ENCODE results near the gene PPP1R9B.

Gene PPP1R9B

GRCh38 chr17:50187751-50188530, 37.5 kb upstream of the PPP1R9B start:
- peak; percentile 83 for DNase-seq (ENCODE audit: low read depth)

GRCh38 chr17:50187394-50187725, 36.9 kb upstream of the PPP1R9B start:
- DNase-seq (ENCODE audit: low read depth), result peak; percentile 87

- peak; percentile 74 for DNase-seq (ENCODE audit: low read depth)
These were observed 36.4 kb upstream of the PPP1R9B start for GRCh38 chr17:50186661-50187393.

GRCh38 chr17:50185631-50186471, 35.4 kb upstream of the PPP1R9B start:
- DNase-seq (ENCODE audit: low read depth), result peak; percentile 78

GRCh38 chr17:50184611-50185398, 34.3 kb upstream of the PPP1R9B start:
- peak; percentile 83 for DNase-seq (ENCODE audit: low read depth)

- DNase-seq (ENCODE audit: low read depth), result peak; percentile 60
These were observed 33.6 kb upstream of the PPP1R9B start for GRCh38 chr17:50184064-50184463.

- DNase-seq (ENCODE audit: low read depth), result peak; percentile 79
These were observed 33.0 kb upstream of the PPP1R9B start for GRCh38 chr17:50183421-50183994.

GRCh38 chr17:50182783-50183420, 32.4 kb upstream of the PPP1R9B start:
- no peak for DNase-seq (ENCODE audit: low read depth)

- peak; percentile 85 for DNase-seq (ENCODE audit: low read depth)
These were observed 31.4 kb upstream of the PPP1R9B start for GRCh38 chr17:50181591-50182560.

- DNase-seq (ENCODE audit: low read depth), result no peak
These were observed 30.7 kb upstream of the PPP1R9B start for GRCh38 chr17:50181144-50181543.

GRCh38 chr17:50180620-50181019, 30.1 kb upstream of the PPP1R9B start:
- DNase-seq (ENCODE audit: low read depth), result peak; percentile 28

- peak; percentile 34 for DNase-seq (ENCODE audit: low read depth)
These were observed 29.6 kb upstream of the PPP1R9B start for GRCh38 chr17:50180111-50180510.

GRCh38 chr17:50177983-50178834, 27.7 kb upstream of the PPP1R9B start:
- peak; percentile 93 for DNase-seq (ENCODE audit: low read depth)

- DNase-seq (ENCODE audit: low read depth), result no peak
These were observed 27.0 kb upstream of the PPP1R9B start for GRCh38 chr17:50177476-50177875.

GRCh38 chr17:50176559-50177357, 26.3 kb upstream of the PPP1R9B start:
- no peak for DNase-seq (ENCODE audit: low read depth)

- no peak for DNase-seq (ENCODE audit: low read depth)
These were observed 24.7 kb upstream of the PPP1R9B start for GRCh38 chr17:50175035-50175807.

- DNase-seq (ENCODE audit: low read depth), result no peak
These were observed 24.0 kb upstream of the PPP1R9B start for GRCh38 chr17:50174444-50174843.

Data from fibroblast of gingiva (primary cell).